A673 (cell line): ENCODE results near the gene OR8B8.

Experiments
- CTCF ChIP-seq: fragments of 300-800, 200-600 bp; sonication (generic); conservative IDR thresholded peaks from 2 replicates; pipeline ENCODE4 v1.5.1; 2017; ENCODE audit warnings: low read depth, mild to moderate bottlenecking, antibody characterized with exemption, low read length, moderate library complexity, mixed read lengths
- EZH2 ChIP-seq: fragments of 200-600 bp; sonication (generic); IDR thresholded peaks from 2 replicates; pipeline ENCODE4 v1.6.1; 2017; ENCODE audit warnings: borderline replicate concordance, low read depth, mild to moderate bottlenecking, mixed read lengths, antibody characterized with exemption, low read length; ENCODE audit not compliant: poor library complexity, severe bottlenecking

GRCh38 chr11:124429599-124429998 lies 15.9 kb downstream of the OR8B8 start:
- TF ChIP-seq CTCF (no peak), EZH2 (no peak)
